OCI-LY1 (cell line): Measurements from ENCODE around the gene SULT1E1.

ENCODE experiments used
- EZH2 ChIP-seq: fragments of 200-600 bp; sonication (generic), shearing (Covaris generic); IDR thresholded peaks from 2 replicates; pipeline ENCODE4 v1.8.0; 2017; ENCODE audit warnings: borderline replicate concordance, mixed run types, mild to moderate bottlenecking, antibody characterized with exemption, low read length, moderate library complexity, mixed read lengths
- TF ChIP-seq, protein P1 (sequence below): fragments of 200-600 bp; sonication (generic), shearing (Covaris generic); IDR thresholded peaks from 2 replicates; pipeline ENCODE4 v1.5.1; 2017; ENCODE audit warnings: mild to moderate bottlenecking, antibody characterized with exemption, low read length, moderate library complexity, mixed read lengths

- TF ChIP-seq, protein P1, sequence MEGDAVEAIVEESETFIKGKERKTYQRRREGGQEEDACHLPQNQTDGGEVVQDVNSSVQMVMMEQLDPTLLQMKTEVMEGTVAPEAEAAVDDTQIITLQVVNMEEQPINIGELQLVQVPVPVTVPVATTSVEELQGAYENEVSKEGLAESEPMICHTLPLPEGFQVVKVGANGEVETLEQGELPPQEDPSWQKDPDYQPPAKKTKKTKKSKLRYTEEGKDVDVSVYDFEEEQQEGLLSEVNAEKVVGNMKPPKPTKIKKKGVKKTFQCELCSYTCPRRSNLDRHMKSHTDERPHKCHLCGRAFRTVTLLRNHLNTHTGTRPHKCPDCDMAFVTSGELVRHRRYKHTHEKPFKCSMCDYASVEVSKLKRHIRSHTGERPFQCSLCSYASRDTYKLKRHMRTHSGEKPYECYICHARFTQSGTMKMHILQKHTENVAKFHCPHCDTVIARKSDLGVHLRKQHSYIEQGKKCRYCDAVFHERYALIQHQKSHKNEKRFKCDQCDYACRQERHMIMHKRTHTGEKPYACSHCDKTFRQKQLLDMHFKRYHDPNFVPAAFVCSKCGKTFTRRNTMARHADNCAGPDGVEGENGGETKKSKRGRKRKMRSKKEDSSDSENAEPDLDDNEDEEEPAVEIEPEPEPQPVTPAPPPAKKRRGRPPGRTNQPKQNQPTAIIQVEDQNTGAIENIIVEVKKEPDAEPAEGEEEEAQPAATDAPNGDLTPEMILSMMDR = no peak
- no peak for TF ChIP-seq EZH2
Measured at GRCh38 chr4:69876071-69876470, 16.1 kb upstream of the SULT1E1 start.
